CD4-positive, alpha-beta T cell treated with Interferon alpha-2 for 1 hour (primary cell): ENCODE results near the gene GSTM5.
"Not testable (repeated sequence)": the region's sequence is repeated elsewhere in the genome, so short reads cannot be mapped to it uniquely, and the experiment has no call there.

Experiments used
- DNase-seq, 2 donors: peaks; one replicate each; pipeline ENCODE4 v3.0.0-alpha.2; 2020 to 2022

GSTM5 gene

GRCh38 chr1:109762821-109763645, 51.0 kb downstream of the GSTM5 start:
- DNase-seq = peak in 1 of 2 donors; percentile 23

DNA sequence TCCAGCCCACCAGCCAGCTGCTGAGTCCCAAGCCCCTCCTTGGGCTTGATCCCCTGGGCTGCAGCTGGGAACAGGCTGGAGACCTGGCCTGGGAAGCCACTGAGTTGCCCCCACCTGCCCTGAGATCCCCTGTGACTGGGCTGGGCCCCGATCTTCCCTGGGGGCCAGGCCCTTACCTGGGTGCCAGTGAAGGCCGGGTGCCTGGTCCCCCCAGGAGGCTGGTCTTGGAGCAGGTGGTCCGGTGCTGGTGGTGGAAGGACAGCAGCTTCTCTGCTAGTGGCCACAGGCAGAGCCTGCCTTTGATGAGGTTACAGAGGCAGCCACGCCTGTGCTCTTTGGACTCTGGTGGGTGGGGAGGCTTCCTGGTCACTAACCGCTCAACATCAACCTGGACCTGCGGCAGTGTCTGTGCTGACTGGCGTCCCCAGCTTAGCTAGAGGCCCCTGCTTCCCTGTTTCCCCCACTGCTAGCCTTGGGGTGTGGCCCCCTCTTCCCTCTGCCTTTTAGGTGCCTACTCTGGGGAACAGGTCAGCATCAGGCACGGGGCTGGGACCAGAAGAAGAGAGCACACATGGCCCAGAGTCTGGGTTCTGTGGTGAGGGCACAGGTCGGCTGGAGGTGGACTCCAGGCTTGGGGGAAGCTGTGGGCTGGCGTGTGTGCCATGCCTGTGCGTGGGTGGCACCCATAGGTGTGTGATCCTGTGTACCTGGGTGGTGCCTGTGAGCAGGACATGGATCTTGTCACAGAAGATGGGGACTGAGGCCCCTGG, 51.8 kb downstream of the GSTM5 start, which contains the start of gene EPS8L3:
Gene EPS8L3 (minus strand): TSS at position 278 of the 770 bp plus-strand sequence. CDS start 2,174 bp downstream, outside the sequence.
- DNase-seq = no peak

DNA sequence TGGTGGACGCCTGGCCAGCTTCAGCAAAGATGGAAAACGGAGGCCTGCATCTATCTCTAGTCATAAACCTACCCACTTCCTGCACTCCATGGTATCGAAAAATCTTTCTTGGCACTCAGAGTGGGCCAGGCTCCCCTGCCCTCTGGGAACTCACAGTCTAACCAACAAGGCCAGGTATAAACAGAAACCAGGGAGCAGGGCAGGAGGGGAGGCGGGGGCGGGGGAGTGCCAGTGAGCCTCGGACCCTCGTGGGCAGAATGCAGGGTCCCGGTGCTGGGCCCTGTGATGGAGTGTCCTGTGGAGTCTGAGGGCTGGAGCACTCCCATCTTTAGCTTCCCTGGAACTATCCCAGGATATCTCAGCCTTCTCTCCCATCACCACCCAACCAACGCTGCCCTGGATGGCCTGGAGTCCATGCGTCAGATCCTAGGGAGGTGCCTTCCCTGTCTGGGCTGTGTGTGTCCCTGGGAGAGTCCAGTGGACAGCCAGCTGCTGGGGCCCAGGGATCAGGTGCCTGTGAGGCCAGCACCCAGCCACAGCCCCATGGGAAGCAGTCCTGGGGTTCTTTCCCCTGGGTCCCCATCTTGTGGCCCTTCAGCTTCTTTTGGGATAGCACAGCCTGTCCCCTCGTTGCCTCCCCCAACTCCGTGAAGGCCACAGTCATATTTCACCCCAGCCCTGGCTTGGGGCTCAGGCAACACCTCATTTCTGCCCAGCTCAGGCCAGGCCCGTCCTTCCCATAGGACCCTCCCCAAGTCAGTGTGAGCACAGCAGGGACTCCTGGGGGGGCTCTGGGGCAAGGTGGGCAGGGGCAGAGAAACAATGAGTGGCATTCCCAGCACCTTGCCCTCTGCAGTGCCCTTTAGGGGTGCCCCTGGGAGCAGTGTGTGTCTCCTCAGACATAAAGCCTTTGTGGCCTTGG, 52.8 kb downstream of the GSTM5 start:
- DNase-seq = no peak

GRCh38 chr1:109765483-109765815, 53.4 kb downstream of the GSTM5 start:
- no peak for DNase-seq

GRCh38 chr1:109765896-109766615, 54.0 kb downstream of the GSTM5 start:
- no peak for DNase-seq

DNA sequence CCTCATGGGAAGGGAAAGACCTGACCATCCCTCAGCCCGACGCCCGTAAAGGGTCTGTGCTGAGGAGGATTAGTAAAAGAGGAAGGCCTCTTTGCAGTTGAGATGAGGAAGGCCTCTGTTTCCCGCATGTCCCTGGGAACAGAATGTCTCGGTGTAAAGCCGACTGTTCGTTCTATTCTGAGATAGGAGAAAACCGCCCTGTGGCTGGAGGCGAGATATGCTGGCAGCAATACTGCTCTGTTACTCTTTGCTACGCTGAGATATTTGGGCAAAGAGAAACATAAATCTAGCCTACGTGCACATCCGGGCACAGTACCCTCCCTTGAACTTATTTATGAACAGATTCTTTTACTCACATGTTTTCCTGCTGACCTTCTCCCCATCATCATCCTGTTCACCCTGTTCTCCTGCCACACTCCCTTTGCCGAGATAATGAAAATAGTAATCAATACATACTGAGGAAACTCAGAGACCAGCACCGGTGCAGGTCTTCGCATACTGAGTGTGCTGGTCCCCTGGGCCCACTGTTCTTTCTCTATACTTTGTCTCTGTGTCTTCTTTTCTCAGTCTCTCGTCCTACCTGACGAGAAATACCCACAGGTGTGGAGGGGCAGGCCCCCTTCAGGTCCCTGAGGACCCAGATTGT, 55.1 kb downstream of the GSTM5 start:
- DNase-seq = not testable (repeated sequence)
